Activated T-cell treated with anti-CD3 and anti-CD28 coated beads, Interleukin-2, amount 50 U/mL, for 4 hours (primary cell): ENCODE data around the gene FAHD1. TPM values are rescaled to one million over a fixed set of nuclear protein-coding genes. Genes with fewer than 3 reads are reported as not detected.
"Not testable (repeated sequence)": the region's sequence is repeated elsewhere in the genome, so short reads cannot be mapped to it uniquely, and the experiment has no call there.

Source experiments
- ATAC-seq, 2 donors: fragments of 200-7000 bp; cut with Tn5 transposase; one replicate each; pipeline ENCODE4 v1.10.0; 2021
- DNase-seq: peaks from one replicate; pipeline ENCODE4 v3.0.0-alpha.2; 2020
- H3K27me3 Mint-ChIP-seq: one replicate; pipeline ENCODE4 v1.8.0; 2021; ENCODE audit warnings: low read depth, mixed read lengths
- H3K36me3 Mint-ChIP-seq: one replicate; pipeline ENCODE4 v1.8.0; 2022; ENCODE audit warnings: mixed read lengths; ENCODE audit not compliant: insufficient read depth
- H3K4me1 Mint-ChIP-seq: one replicate; pipeline ENCODE4 v1.8.0; 2021; ENCODE audit warnings: low read depth, mixed read lengths
- H3K4me3 Mint-ChIP-seq: one replicate; pipeline ENCODE4 v1.8.0; 2021; ENCODE audit warnings: mild to moderate bottlenecking, moderate library complexity, mixed read lengths
- H3K9me3 Mint-ChIP-seq: one replicate; pipeline ENCODE4 v1.8.0; 2021; ENCODE audit warnings: mixed read lengths
- total RNA-seq, 3 donors: library from RNA; stranded (reverse); gene quantifications; one replicate each; pipeline ENCODE4 v1.2.1, GENCODE V29; 2021

Gene FAHD1
- total RNA-seq, 3 donors from 2014 or later, result 22.8 to 27.9 (median 24.0) TPM

GRCh38 chr16:1865902-1866690 is 39.1 kb downstream of the FAHD1 start:
- no peak overlapping the region for H3K4me3 Mint-ChIP-seq
- DNase-seq, result no peak
- no peaks in the 10 kb centered on the region for H3K9me3 Mint-ChIP-seq
- peaks cover 15% of the 10 kb centered on the region for H3K27me3 Mint-ChIP-seq
- H3K36me3 Mint-ChIP-seq, result no peaks in the 10 kb centered on the region
- no peaks in the 10 kb centered on the region for H3K4me1 Mint-ChIP-seq
- no peak for ATAC-seq

GRCh38 chr16:1870365-1871082 is 43.5 kb downstream of the FAHD1 start:
- Mint-ChIP-seq H3K36me3 (no peaks in the 10 kb centered on the region), H3K9me3 (no peaks in the 10 kb centered on the region), H3K4me3 (no peak overlapping the region), H3K27me3 (peaks cover 25% of the 10 kb centered on the region), H3K4me1 (peaks cover 4% of the 10 kb centered on the region)
- DNase-seq (no peak), ATAC-seq (no peak)

- H3K4me3 Mint-ChIP-seq, result peak within 1 kb of the TSS; percentile 42
- H3K9me3 Mint-ChIP-seq, result no peaks in the 10 kb centered on the region
- peak; percentile 33 for DNase-seq
- ATAC-seq, result peak; percentile 85 to 90
- H3K4me1 Mint-ChIP-seq, result peaks cover 4% of the 10 kb centered on the region
- H3K27me3 Mint-ChIP-seq, result peaks cover 29% of the 10 kb centered on the region
- no peaks in the 10 kb centered on the region for H3K36me3 Mint-ChIP-seq
Measured at GRCh38 chr16:1871974-1872635, 45.1 kb downstream of the FAHD1 start, which contains the start of gene MEIOB. Gene MEIOB, minus strand, starts transcription at chr16:1872164. Its CDS starts 3,989 bp downstream, at chr16:1868175.

DNA sequence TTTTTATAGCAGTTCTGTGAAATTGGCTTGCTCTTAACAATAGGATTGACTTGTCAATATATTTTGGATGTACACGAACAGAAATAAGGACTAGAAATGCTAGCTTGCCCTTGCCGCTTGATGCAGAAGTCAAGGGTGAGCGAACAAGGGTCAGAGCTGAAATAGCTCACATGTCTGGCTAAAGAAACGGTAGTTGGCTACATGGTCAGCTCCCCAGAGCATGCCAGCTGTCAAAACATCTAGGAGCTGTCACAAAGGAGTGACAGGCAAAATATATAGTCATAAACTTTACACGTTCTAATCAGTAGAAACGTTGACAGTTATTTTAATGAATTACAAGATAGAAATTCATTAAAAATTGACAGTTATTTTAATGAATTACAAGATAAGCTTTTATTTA is 47.8 kb downstream of the FAHD1 start:
- H3K4me3 Mint-ChIP-seq, result no peak overlapping the region
- DNase-seq, result no peak
- H3K27me3 Mint-ChIP-seq, result peaks cover 41% of the 10 kb centered on the region
- no peak for ATAC-seq
- no peaks in the 10 kb centered on the region for H3K36me3 Mint-ChIP-seq
- H3K4me1 Mint-ChIP-seq, result peaks cover 4% of the 10 kb centered on the region
- H3K9me3 Mint-ChIP-seq, result no peaks in the 10 kb centered on the region

- ATAC-seq, H3K4me1 Mint-ChIP-seq, H3K4me3 Mint-ChIP-seq, DNase-seq, H3K36me3 Mint-ChIP-seq, H3K9me3 Mint-ChIP-seq: not testable (repeated sequence)
- peaks cover 39% of the 10 kb centered on the region for H3K27me3 Mint-ChIP-seq
Measured at GRCh38 chr16:1876066-1876465, 49.1 kb downstream of the FAHD1 start.

- H3K4me3 Mint-ChIP-seq, result no peak overlapping the region
- no peaks in the 10 kb centered on the region for H3K9me3 Mint-ChIP-seq
- DNase-seq, result no peak
- H3K4me1 Mint-ChIP-seq, result peaks cover 4% of the 10 kb centered on the region
- no peaks in the 10 kb centered on the region for H3K36me3 Mint-ChIP-seq
- peaks cover 39% of the 10 kb centered on the region for H3K27me3 Mint-ChIP-seq
- peak in 1 of 2 donors; percentile 34 for ATAC-seq
Measured at GRCh38 chr16:1876468-1876867, 49.5 kb downstream of the FAHD1 start.

GRCh38 chr16:1877089-1877488 is 50.1 kb downstream of the FAHD1 start:
- H3K27me3 Mint-ChIP-seq, result peaks cover 42% of the 10 kb centered on the region
- H3K4me1 Mint-ChIP-seq, result peaks cover 4% of the 10 kb centered on the region
- no peak overlapping the region for H3K4me3 Mint-ChIP-seq
- H3K9me3 Mint-ChIP-seq, result no peaks in the 10 kb centered on the region
- DNase-seq, result no peak
- no peaks in the 10 kb centered on the region for H3K36me3 Mint-ChIP-seq
- no peak for ATAC-seq

GRCh38 chr16:1877804-1878203 is 50.8 kb downstream of the FAHD1 start:
- ATAC-seq (no peak), DNase-seq (no peak)
- Mint-ChIP-seq H3K9me3 (no peaks in the 10 kb centered on the region), H3K36me3 (no peaks in the 10 kb centered on the region), H3K27me3 (peaks cover 36% of the 10 kb centered on the region), H3K4me1 (no peaks in the 10 kb centered on the region), H3K4me3 (no peak overlapping the region)

GRCh38 chr16:1878256-1878655 is 51.2 kb downstream of the FAHD1 start:
- no peak overlapping the region for H3K4me3 Mint-ChIP-seq

More at GRCh38 chr16:1878256-1878655, 51.2 kb downstream of the FAHD1 start:
- no peak for ATAC-seq
- Mint-ChIP-seq H3K4me1 (no peaks in the 10 kb centered on the region), H3K9me3 (no peaks in the 10 kb centered on the region), H3K36me3 (no peaks in the 10 kb centered on the region), H3K27me3 (peaks cover 33% of the 10 kb centered on the region)
- no peak for DNase-seq

Other genes starting within 250 kb of the FAHD1 start
- gene IFT140, start 215.1 kb upstream of the FAHD1 start, total RNA-seq, result 1 to 10 TPM; 5.8 to 9.1 (median 7.2) TPM
- 10 to 100 TPM; 19.1 to 22.9 (median 22.1) TPM for gene CRAMP1, start 214.8 kb upstream of the FAHD1 start, total RNA-seq
- gene JPT2, start 148.9 kb upstream of the FAHD1 start, total RNA-seq, result 10 to 100 TPM; 89.2 to 96.4 (median 92.4) TPM
- gene MAPK8IP3, start 121.0 kb upstream of the FAHD1 start, total RNA-seq, result 10 to 100 TPM; 76.3 to 89.4 (median 78.1) TPM
- 10 to 100 TPM; 37.2 to 37.6 (median 37.4) TPM for gene NME3, start 55.7 kb upstream of the FAHD1 start, total RNA-seq
- gene EME2, start 54.4 kb upstream of the FAHD1 start, total RNA-seq, result 10 to 100 TPM; 30.4 to 39.1 (median 35.7) TPM
- gene MRPS34, start 54.1 kb upstream of the FAHD1 start, total RNA-seq, result 100 to 1,000 TPM; 223 to 288 (median 265) TPM
- gene SPSB3, start 44.6 kb upstream of the FAHD1 start, total RNA-seq, result 10 to 100 TPM; 15.5 to 20.8 (median 16.8) TPM
- gene NUBP2, start 44.2 kb upstream of the FAHD1 start, total RNA-seq, result 100 to 1,000 TPM in 1 of 3 donors, 10 to 100 TPM in 2; 85.7 to 101 (median 94.7) TPM
- gene IGFALS, start 33.5 kb upstream of the FAHD1 start, total RNA-seq, result under 1 TPM in 1 of 3 donors, not detected in 2; 0.18 TPM
- gene HAGH, start 381 bp upstream of the FAHD1 start, total RNA-seq, result 10 to 100 TPM; 34.4 to 45.9 (median 35.3) TPM
- under 1 TPM; 0.24 to 0.34 (median 0.28) TPM for gene MEIOB, start 45.0 kb downstream of the FAHD1 start, total RNA-seq
- not detected for gene HS3ST6, start 91.2 kb downstream of the FAHD1 start, total RNA-seq
- gene MSRB1, start 116.0 kb downstream of the FAHD1 start, total RNA-seq, result 10 to 100 TPM; 16.8 to 19.4 (median 17.6) TPM
- gene RPL3L, start 127.5 kb downstream of the FAHD1 start, total RNA-seq, result not detected
- 100 to 1,000 TPM; 115 to 143 (median 117) TPM for gene NDUFB10, start 132.3 kb downstream of the FAHD1 start, total RNA-seq
- 1,000 to 10,000 TPM; 5,588 to 5,699 (median 5,621) TPM for gene RPS2, start 137.6 kb downstream of the FAHD1 start, total RNA-seq
- under 1 TPM in 2 of 3 donors, not detected in 1; 0.40 to 0.42 TPM for gene RNF151, start 139.7 kb downstream of the FAHD1 start, total RNA-seq
- 100 to 1,000 TPM; 146 to 159 (median 156) TPM for gene TBL3, start 144.8 kb downstream of the FAHD1 start, total RNA-seq
- under 1 TPM in 1 of 3 donors, not detected in 2; 0.35 TPM for gene NOXO1, start 154.3 kb downstream of the FAHD1 start, total RNA-seq
- 10 to 100 TPM; 34.9 to 50.0 (median 47.2) TPM for gene GFER, start 157.0 kb downstream of the FAHD1 start, total RNA-seq
- gene SYNGR3, start 162.8 kb downstream of the FAHD1 start, total RNA-seq, result 1 to 10 TPM; 2.7 to 4.3 (median 3.5) TPM
- gene ZNF598, start 182.6 kb downstream of the FAHD1 start, total RNA-seq, result 100 to 1,000 TPM; 118 to 127 (median 126) TPM
- gene NPW, start 192.6 kb downstream of the FAHD1 start, total RNA-seq, result 10 to 100 TPM in 2 of 3 donors, 1 to 10 TPM in 1; 9.2 to 19.0 (median 13.1) TPM
- gene NHERF2, start 199.7 kb downstream of the FAHD1 start, total RNA-seq, result 1 to 10 TPM; 2.0 to 4.4 (median 2.0) TPM
- 10 to 100 TPM; 30.5 to 43.5 (median 34.8) TPM for gene NTHL1, start 220.6 kb downstream of the FAHD1 start, total RNA-seq
- gene TSC2, start 220.8 kb downstream of the FAHD1 start, total RNA-seq, result 10 to 100 TPM; 87.6 to 98.0 (median 94.5) TPM